Fibroblast of lung (primary cell): Measurements from ENCODE around the gene DEK.

Experiments used
- EZH2 ChIP-seq: IDR thresholded peaks from 2 replicates; pipeline ENCODE4 v1.5.1; 2012; ENCODE audit warnings: low read length, control low read depth, mild to moderate bottlenecking; ENCODE audit errors: missing control alignments
- TF ChIP-seq, protein P1 (sequence below), 2 donors: IDR thresholded peaks in 1 of 2; conservative IDR thresholded peaks in 1 of 2; 1 replicate in 1 of 2; 2 replicates in 1 of 2; pipeline ENCODE4 v1.5.1; 2011 to 2012; ENCODE audit warnings: low read length in 2 of 2, control low read depth in 1 of 2, inconsistent platforms in 1 of 2, low read depth in 1 of 2, mild to moderate bottlenecking in 1 of 2

DNA sequence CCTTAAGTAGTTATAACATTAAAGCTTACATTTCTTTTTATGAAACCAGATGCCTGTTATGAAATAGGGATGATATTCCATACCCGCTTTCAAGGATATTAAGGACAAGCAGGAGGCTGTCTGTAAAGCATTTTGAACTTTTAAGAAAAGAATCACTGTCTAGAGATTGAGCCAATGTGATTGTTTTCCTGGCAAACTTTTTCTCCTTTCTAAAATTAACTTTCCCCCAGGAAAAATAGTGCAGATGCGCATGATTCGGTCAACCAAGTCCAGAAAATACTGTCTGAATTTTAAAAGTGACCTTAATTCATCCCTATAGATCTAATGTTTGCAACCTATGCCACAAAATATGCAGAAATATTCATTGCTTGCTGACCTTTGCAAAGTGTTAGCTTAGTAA lies 15.1 kb upstream of the DEK start:
- TF ChIP-seq, protein P1, sequence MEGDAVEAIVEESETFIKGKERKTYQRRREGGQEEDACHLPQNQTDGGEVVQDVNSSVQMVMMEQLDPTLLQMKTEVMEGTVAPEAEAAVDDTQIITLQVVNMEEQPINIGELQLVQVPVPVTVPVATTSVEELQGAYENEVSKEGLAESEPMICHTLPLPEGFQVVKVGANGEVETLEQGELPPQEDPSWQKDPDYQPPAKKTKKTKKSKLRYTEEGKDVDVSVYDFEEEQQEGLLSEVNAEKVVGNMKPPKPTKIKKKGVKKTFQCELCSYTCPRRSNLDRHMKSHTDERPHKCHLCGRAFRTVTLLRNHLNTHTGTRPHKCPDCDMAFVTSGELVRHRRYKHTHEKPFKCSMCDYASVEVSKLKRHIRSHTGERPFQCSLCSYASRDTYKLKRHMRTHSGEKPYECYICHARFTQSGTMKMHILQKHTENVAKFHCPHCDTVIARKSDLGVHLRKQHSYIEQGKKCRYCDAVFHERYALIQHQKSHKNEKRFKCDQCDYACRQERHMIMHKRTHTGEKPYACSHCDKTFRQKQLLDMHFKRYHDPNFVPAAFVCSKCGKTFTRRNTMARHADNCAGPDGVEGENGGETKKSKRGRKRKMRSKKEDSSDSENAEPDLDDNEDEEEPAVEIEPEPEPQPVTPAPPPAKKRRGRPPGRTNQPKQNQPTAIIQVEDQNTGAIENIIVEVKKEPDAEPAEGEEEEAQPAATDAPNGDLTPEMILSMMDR (conservative IDR thresholded peaks at IDR 0.05 in 1 of 2, IDR thresholded peaks at IDR 0.05 in 1 of 2; ENCODE audit: low read depth in 1 of 2, low read length in 2 of 2) = no peak
- TF ChIP-seq EZH2 = no peak
